IMR-90 (cell line): ENCODE data around the gene COL23A1. TPM values are rescaled to one million over a fixed set of nuclear protein-coding genes. Genes with fewer than 3 reads are reported as not detected.

Experiments
- ATAC-seq: fragments of 200-7000 bp; cut with Tn5 transposase; 2 replicates; pipeline ENCODE4 v1.9.1; 2020; ENCODE audit warnings: low read depth, mild to moderate bottlenecking, moderate library complexity
- BruUV-seq: library from RNA; stranded (reverse); fragments of 400-500 nt; replicated peaks from 2 replicates; lab custom pipeline; 2021; lab: Mats Ljungman, UMichigan
- CTCF ChIA-PET: fragments of 300-600 bp; formaldehyde crosslinking; extraction: SDS; loops from one replicate; lab custom pipeline; 2021; ENCODE audit warnings: antibody characterized with exemption; lab: Yijun Ruan, JAX
- POLR2A ChIA-PET: fragments of 300-600 bp; sonication (Branson Sonifier 250); formaldehyde crosslinking; loops from one replicate; lab custom pipeline; 2022; ENCODE audit warnings: antibody characterized with exemption; ENCODE audit not compliant: unreplicated experiment; lab: Charles Lee
- DNase-seq: peaks from one replicate; pipeline ENCODE4 v3.0.0; 2013
- H2AFZ ChIP-seq: replicated peaks from 2 replicates; pipeline ENCODE3; 2013; ENCODE audit warnings: low read length, mild to moderate bottlenecking; ENCODE audit not compliant: poor library complexity
- H2AK5ac ChIP-seq: 2 replicates; pipeline ENCODE4 v1.6.1; 2013; ENCODE audit warnings: low read depth, low read length, inconsistent platforms
- H2AK9ac ChIP-seq: replicated peaks from 2 replicates; pipeline ENCODE3; 2013; ENCODE audit warnings: mild to moderate bottlenecking, low read depth, low read length, moderate library complexity; ENCODE audit not compliant: poor library complexity
- H2BK120ac ChIP-seq: 2 replicates; pipeline ENCODE4 v1.6.1; 2013; ENCODE audit warnings: low read depth, low read length, inconsistent platforms
- H2BK15ac ChIP-seq: 3 replicates; pipeline ENCODE4 v1.6.1; 2013; ENCODE audit warnings: low read depth, low read length, inconsistent platforms
- H2BK20ac ChIP-seq: 2 replicates; pipeline ENCODE4 v1.6.1; 2013; ENCODE audit warnings: low read depth, mild to moderate bottlenecking, inconsistent platforms, low read length, moderate library complexity
- H2BK5ac ChIP-seq: 2 replicates; pipeline ENCODE4 v1.6.1; 2013; ENCODE audit warnings: mild to moderate bottlenecking, low read depth, low read length, inconsistent platforms; ENCODE audit not compliant: poor library complexity, severe bottlenecking
- H3K14ac ChIP-seq: replicated peaks from 2 replicates; pipeline ENCODE4 v1.6.1; 2013; ENCODE audit warnings: low read depth, low read length, inconsistent platforms
- H3K18ac ChIP-seq: 2 replicates; pipeline ENCODE4 v1.6.1; 2013; ENCODE audit warnings: low read depth, low read length, control low read depth
- H3K23ac ChIP-seq: 2 replicates; pipeline ENCODE4 v1.6.1; 2013; ENCODE audit warnings: low read depth, low read length, inconsistent platforms
- H3K27ac ChIP-seq: 2 replicates; pipeline ENCODE4 v1.5.1; 2013; ENCODE audit warnings: mild to moderate bottlenecking, control low read depth, low read length; ENCODE audit not compliant: insufficient read depth
- H3K27me3 ChIP-seq: 2 replicates; pipeline ENCODE4 v1.6.1; 2013; ENCODE audit warnings: low read length; ENCODE audit not compliant: control insufficient read depth, insufficient read depth
- H3K36me3 ChIP-seq: 2 replicates; pipeline ENCODE4 v1.6.1; 2013; ENCODE audit warnings: low read length, mixed read lengths; ENCODE audit not compliant: control insufficient read depth, insufficient read depth
- H3K4ac ChIP-seq: 2 replicates; pipeline ENCODE4 v1.6.1; 2013; ENCODE audit warnings: low read depth, low read length, inconsistent platforms
- H3K4me1 ChIP-seq: 2 replicates; pipeline ENCODE4 v1.6.1; 2013; ENCODE audit warnings: low read length, mixed read lengths; ENCODE audit not compliant: control insufficient read depth, insufficient read depth
- H3K4me2 ChIP-seq: 2 replicates; pipeline ENCODE4 v1.6.1; 2013; ENCODE audit warnings: low read depth, mild to moderate bottlenecking, control low read depth, low read length, moderate library complexity
- H3K4me3 ChIP-seq: 2 replicates; pipeline ENCODE4 v1.5.1; 2013; ENCODE audit warnings: low read depth, mild to moderate bottlenecking, control low read depth, low read length, moderate library complexity; ENCODE audit not compliant: insufficient read depth
- H3K56ac ChIP-seq: 2 replicates; pipeline ENCODE4 v1.6.1; 2013; ENCODE audit warnings: low read length, inconsistent platforms; ENCODE audit not compliant: insufficient read depth; ENCODE audit errors: extremely low read depth
- H3K79me1 ChIP-seq, 2 experiments: 2 replicates each; pipeline ENCODE4 v1.6.1; 2013; ENCODE audit warnings: low read length in 2 of 2, inconsistent platforms in 1 of 2, low read depth in 1 of 2
- H3K9ac ChIP-seq: 2 replicates; pipeline ENCODE4 v1.6.1; 2013; ENCODE audit warnings: low read depth, low read length, control low read depth
- H3K9me1 ChIP-seq: 2 replicates; pipeline ENCODE4 v1.6.1; 2013; ENCODE audit warnings: low read length, inconsistent platforms; ENCODE audit not compliant: insufficient read depth
- H3K9me3 ChIP-seq: 2 replicates; pipeline ENCODE4 v1.6.1; 2013; ENCODE audit warnings: low read length; ENCODE audit not compliant: control insufficient read depth, insufficient read depth
- H4K20me1 ChIP-seq: 2 replicates; pipeline ENCODE4 v1.6.1; 2013; ENCODE audit warnings: low read length, inconsistent platforms; ENCODE audit not compliant: insufficient read depth
- H4K5ac ChIP-seq: 2 replicates; pipeline ENCODE4 v1.6.1; 2013; ENCODE audit warnings: mild to moderate bottlenecking, low read depth, low read length, control low read depth
- H4K8ac ChIP-seq, 2 experiments: 2 replicates each; pipeline ENCODE4 v1.6.1; 2013; ENCODE audit warnings: low read depth in 2 of 2, low read length in 2 of 2, control low read depth in 1 of 2, inconsistent platforms in 1 of 2
- H4K91ac ChIP-seq: 2 replicates; pipeline ENCODE4 v1.6.1; 2013; ENCODE audit warnings: low read depth, low read length, inconsistent platforms; ENCODE audit not compliant: insufficient read depth
- MAZ ChIP-seq: IDR thresholded peaks from 2 replicates; pipeline ENCODE4 v1.6.1; 2012; ENCODE audit warnings: low read depth, mild to moderate bottlenecking, low read length, improper control_type of control experiment, moderate library complexity, borderline replicate concordance
- NFE2L2 ChIP-seq: fragments of 150-350 bp; IDR thresholded peaks from 2 replicates; pipeline ENCODE4 v1.6.1; 2016; ENCODE audit warnings: low read depth, mild to moderate bottlenecking, low read length
- RAD21 ChIP-seq: IDR thresholded peaks from 2 replicates; pipeline ENCODE4 v1.6.1; 2012; ENCODE audit warnings: low read length, improper control_type of control experiment
- RCOR1 ChIP-seq: IDR thresholded peaks from 2 replicates; pipeline ENCODE4 v1.6.1; 2012; ENCODE audit warnings: mild to moderate bottlenecking, low read length, improper control_type of control experiment; ENCODE audit not compliant: insufficient replicate concordance
- SMC3 ChIP-seq: fragments of 150-350 bp; IDR thresholded peaks from 2 replicates; pipeline ENCODE4 v1.6.1; 2016; ENCODE audit warnings: low read depth, mild to moderate bottlenecking, antibody characterized with exemption, low read length, moderate library complexity
- WGBS, 2 experiments: methylation state at CpG; one replicate each; pipeline versions ENCODE4 v1.1.5 to v1.1.7; 2013; ENCODE audit warnings: missing lambda C conversion rate in 2 of 2; ENCODE audit not compliant: insufficient read length in 1 of 2; ENCODE audit errors: extremely low coverage in 2 of 2; 5-methylcytosine and 5-hydroxymethylcytosine counted together
- dilution Hi-C: fragments of 300-500 bp; cut with HindIII; formaldehyde crosslinking; loops from one replicate; pipeline ENCODE4 v1.14.3; 2018; ENCODE audit warnings: low sequenced_read_pairs; ENCODE audit not compliant: unreplicated experiment
- in situ Hi-C: fragments of 300-500 bp; cut with MboI; formaldehyde crosslinking; loops from 3 replicates; pipeline ENCODE4 v1.14.3; 2019; ENCODE audit warnings: low sequenced_read_pairs, inconsistent platforms, mixed read lengths
- intact Hi-C: fragments of 100-400 bp; cut with micrococcal nuclease; formaldehyde crosslinking; loops from 2 replicates; pipeline ENCODE4 v1.10.0; 2022
- polyA plus RNA-seq, 3 experiments: library from polyadenylated mRNA; depleted of rRNA; stranded (reverse); fragments of >200 nt; gene quantifications; 2 replicates each; pipeline ENCODE4 v1.2.3, GENCODE V29; 2012; ENCODE audit warnings: low replicate concordance in 1 of 3
- total RNA-seq: library from RNA; depleted of rRNA; stranded (reverse); fragments of >200 nt; gene quantifications from 2 replicates; pipeline ENCODE4 v1.2.3, GENCODE V29; 2012
- TF ChIP-seq, protein P1 (sequence below): conservative IDR thresholded peaks from 2 replicates; pipeline ENCODE4 v1.5.1; 2012; ENCODE audit warnings: mild to moderate bottlenecking, low read depth, low read length, improper control_type of control experiment

COL23A1 gene
- total and polyA plus RNA-seq, 2 of the 4 experiments (the other 2 are of a cell fraction): not detected

DNA sequence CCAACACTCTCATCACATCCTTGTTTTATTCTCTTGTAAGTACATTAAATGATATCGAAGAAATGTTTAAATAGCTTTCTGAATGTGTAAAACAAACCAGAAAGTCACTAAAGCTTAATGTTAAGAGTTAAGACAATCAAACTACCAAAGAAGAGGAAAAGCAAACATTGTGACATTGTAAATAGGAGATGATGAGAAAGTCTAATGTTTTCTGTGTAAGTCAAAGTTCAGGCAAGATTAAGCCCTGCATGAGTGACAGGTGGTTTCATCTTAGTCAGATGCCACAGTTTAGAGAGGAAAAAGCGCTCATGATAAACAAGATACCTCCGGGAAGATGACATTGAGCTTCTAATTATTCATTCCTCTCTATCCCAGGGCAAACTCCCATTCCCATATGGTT is 306.7 kb downstream of the COL23A1 start:
- in situ Hi-C loops: loop anchor here (5.0 to 25.0 kb wide), 2 partner anchors 269 to 1204 kb away; no protein-coding TSS in a partner anchor
- no peaks in the 10 kb centered on the region for H3K9me1 ChIP-seq
- 60% methylated on average over 1 of the region's 3 CpGs; no CpG with 5 or more reads in 1 of the 2 experiments for WGBS, 2 experiments
- H3K9ac ChIP-seq: no peak overlapping the region
- no peak overlapping the region for H3K56ac ChIP-seq
- no peak for ATAC-seq
- TF ChIP-seq, protein P1, sequence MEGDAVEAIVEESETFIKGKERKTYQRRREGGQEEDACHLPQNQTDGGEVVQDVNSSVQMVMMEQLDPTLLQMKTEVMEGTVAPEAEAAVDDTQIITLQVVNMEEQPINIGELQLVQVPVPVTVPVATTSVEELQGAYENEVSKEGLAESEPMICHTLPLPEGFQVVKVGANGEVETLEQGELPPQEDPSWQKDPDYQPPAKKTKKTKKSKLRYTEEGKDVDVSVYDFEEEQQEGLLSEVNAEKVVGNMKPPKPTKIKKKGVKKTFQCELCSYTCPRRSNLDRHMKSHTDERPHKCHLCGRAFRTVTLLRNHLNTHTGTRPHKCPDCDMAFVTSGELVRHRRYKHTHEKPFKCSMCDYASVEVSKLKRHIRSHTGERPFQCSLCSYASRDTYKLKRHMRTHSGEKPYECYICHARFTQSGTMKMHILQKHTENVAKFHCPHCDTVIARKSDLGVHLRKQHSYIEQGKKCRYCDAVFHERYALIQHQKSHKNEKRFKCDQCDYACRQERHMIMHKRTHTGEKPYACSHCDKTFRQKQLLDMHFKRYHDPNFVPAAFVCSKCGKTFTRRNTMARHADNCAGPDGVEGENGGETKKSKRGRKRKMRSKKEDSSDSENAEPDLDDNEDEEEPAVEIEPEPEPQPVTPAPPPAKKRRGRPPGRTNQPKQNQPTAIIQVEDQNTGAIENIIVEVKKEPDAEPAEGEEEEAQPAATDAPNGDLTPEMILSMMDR: no peak
- TF ChIP-seq RCOR1 (no peak), SMC3 (no peak), MAZ (no peak), NFE2L2 (no peak), RAD21 (no peak)
- ChIA-PET POLR2A (no interaction called here), CTCF (interaction anchor here (1.7 kb wide), 1 partner anchor 267 kb away, joined by 5 read pairs; no protein-coding TSS in a partner anchor)
- BruUV-seq: no TSS peak
- no peaks in the 10 kb centered on the region for H3K79me1 ChIP-seq
- H4K5ac ChIP-seq: no peak overlapping the region
- no peak overlapping the region for H3K4me2 ChIP-seq
- H3K9me3 ChIP-seq: peaks cover 6% of the 10 kb centered on the region
- H3K23ac ChIP-seq: no peak overlapping the region
- no peaks in the 10 kb centered on the region for H4K20me1 ChIP-seq
- H3K4ac ChIP-seq: no peak overlapping the region
- no peak overlapping the region for H2BK15ac ChIP-seq
- H3K4me3 ChIP-seq: no peak overlapping the region
- H4K8ac ChIP-seq: no peak overlapping the region
- no peaks in the 10 kb centered on the region for H3K4me1 ChIP-seq
- no peak overlapping the region for H2AK9ac ChIP-seq
- dilution Hi-C loops: no loop called here
- H2BK20ac ChIP-seq: no peak overlapping the region
- intact Hi-C loops: loop anchor here (5.0 kb wide), 1 partner anchor 1209 kb away; no protein-coding TSS in a partner anchor
- no peak overlapping the region for H2AK5ac ChIP-seq
- no peak overlapping the region for H3K14ac ChIP-seq
- no peak overlapping the region for H2BK5ac ChIP-seq
- H4K91ac ChIP-seq: no peak overlapping the region
- no peak overlapping the region for H3K18ac ChIP-seq
- DNase-seq: no peak
- no peaks in the 10 kb centered on the region for H3K36me3 ChIP-seq
- no peak overlapping the region for H3K27ac ChIP-seq
- H2BK120ac ChIP-seq: no peak overlapping the region
- H2AFZ ChIP-seq: no peak overlapping the region
- no peaks in the 10 kb centered on the region; the same call in 1 of the 2 replicates for H3K27me3 ChIP-seq
